Measurements from ENCODE around the gene CDK14.

Gene CDK14

DNA sequence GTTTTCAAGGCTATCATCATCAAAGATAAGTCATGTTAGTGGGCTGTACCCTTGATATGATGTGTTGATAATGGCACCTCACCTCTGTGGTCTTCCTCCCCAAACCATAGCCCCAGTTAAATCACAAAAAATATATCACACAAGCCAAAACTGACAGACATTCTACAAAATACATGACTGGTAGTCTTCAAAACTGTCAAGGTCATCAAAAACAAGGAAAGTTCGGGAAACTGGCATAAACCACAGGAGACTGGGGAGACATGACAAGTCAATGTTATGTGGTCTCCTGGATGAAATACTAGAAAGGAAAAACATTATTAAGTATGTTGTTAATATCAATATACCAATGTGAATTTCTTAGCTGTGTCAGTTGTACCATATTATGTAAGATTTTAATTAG lies 388.6 kb downstream of the CDK14 start:
- H3K4me1 ChIP-seq (ENCODE audit: control insufficient read depth in 1 of 2, insufficient read depth in 2 of 2, low read length in 2 of 2), result no peaks in the 10 kb centered on the region
- no peak overlapping the region for H3K4me3 ChIP-seq (ENCODE audit: low read depth, low read length)
- no peak overlapping the region for H3K18ac ChIP-seq (ENCODE audit: low read length)
- no peak overlapping the region for H2BK12ac ChIP-seq (ENCODE audit: low read length)
- H3K27ac ChIP-seq (ENCODE audit: low read depth, low read length), result no peak overlapping the region
- no peaks in the 10 kb centered on the region for H3K79me1 ChIP-seq (ENCODE audit: low read length)
- WGBS (ENCODE audit: extremely low coverage, insufficient coverage, insufficient read length), result no CpG with 5 or more reads among the region's 1 CpG
- no peak overlapping the region for H2BK120ac ChIP-seq (ENCODE audit: insufficient read depth, low read length, poor library complexity)
- peaks cover 1% of the 10 kb centered on the region for H3K9me3 ChIP-seq (ENCODE audit: insufficient read depth, low read depth, low read length)
- H3K36me3 ChIP-seq (ENCODE audit: control insufficient read depth in 1 of 2, insufficient read depth in 2 of 2, low read length in 2 of 2), result no peaks in the 10 kb centered on the region
- no peak overlapping the region for H3K14ac ChIP-seq (ENCODE audit: low read length)
- H3K9ac ChIP-seq (ENCODE audit: low read length), result no peak overlapping the region
- no peaks in the 10 kb centered on the region for H3K27me3 ChIP-seq (ENCODE audit: insufficient read depth, low read length)
- H4K8ac ChIP-seq (ENCODE audit: low read depth, low read length), result no peak overlapping the region
- no peak overlapping the region for H3K4ac ChIP-seq (ENCODE audit: low read depth, low read length)
- no peaks in the 10 kb centered on the region for H3K79me2 ChIP-seq (ENCODE audit: control insufficient read depth, insufficient read depth, low read length, poor library complexity)
- no peak for DNase-seq
- no peak overlapping the region for H4K12ac ChIP-seq (ENCODE audit: low read depth, low read length)
- H3K23ac ChIP-seq (ENCODE audit: low read length), result no peak overlapping the region
- no peak overlapping the region for H4K91ac ChIP-seq (ENCODE audit: low read depth, low read length)
- no peak overlapping the region for H2BK5ac ChIP-seq (ENCODE audit: low read depth, low read length, poor library complexity)
- H2AFZ ChIP-seq (ENCODE audit: insufficient read depth, low read length, poor library complexity), result no peak overlapping the region
- no peak overlapping the region for H2AK5ac ChIP-seq (ENCODE audit: low read length)
- H3K4me2 ChIP-seq (ENCODE audit: low read length), result no peak overlapping the region

DNA sequence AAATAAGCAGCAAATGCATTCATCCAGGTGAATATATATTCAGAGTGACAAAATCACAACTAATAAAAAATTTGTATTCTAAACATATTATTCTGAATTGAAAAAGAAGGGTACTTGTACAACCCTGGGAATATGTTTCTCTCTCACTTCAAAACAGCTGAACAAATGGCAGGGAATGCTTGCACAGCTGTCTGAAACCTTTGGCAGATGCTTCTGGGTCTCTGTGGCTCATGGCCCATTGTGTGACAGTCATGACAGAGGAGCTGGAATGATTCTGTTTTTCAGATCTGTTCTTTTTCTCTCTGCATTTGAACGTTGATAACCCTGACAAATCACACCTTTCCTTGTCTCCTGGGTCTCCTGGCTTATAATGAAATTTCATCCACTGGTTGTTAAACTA lies 392.4 kb downstream of the CDK14 start:
- H3K9me3 ChIP-seq (ENCODE audit: insufficient read depth, low read depth, low read length), result no peaks in the 10 kb centered on the region
- no CpG with 5 or more reads among the region's 1 CpG for WGBS (ENCODE audit: extremely low coverage, insufficient coverage, insufficient read length)
- DNase-seq, result no peak
- no peak overlapping the region for H3K4me3 ChIP-seq (ENCODE audit: low read depth, low read length)
- no peak overlapping the region for H2AFZ ChIP-seq (ENCODE audit: insufficient read depth, low read length, poor library complexity)
- H3K27me3 ChIP-seq (ENCODE audit: insufficient read depth, low read length), result no peaks in the 10 kb centered on the region
- H3K23ac ChIP-seq (ENCODE audit: low read length), result no peak overlapping the region
- no peak overlapping the region for H3K27ac ChIP-seq (ENCODE audit: low read depth, low read length)
- no peak overlapping the region for H3K4me2 ChIP-seq (ENCODE audit: low read length)
- no peak overlapping the region for H3K4ac ChIP-seq (ENCODE audit: low read depth, low read length)
- no peak overlapping the region for H2BK5ac ChIP-seq (ENCODE audit: low read depth, low read length, poor library complexity)
- H3K9ac ChIP-seq (ENCODE audit: low read length), result no peak overlapping the region
- no peak overlapping the region for H4K12ac ChIP-seq (ENCODE audit: low read depth, low read length)
- H3K14ac ChIP-seq (ENCODE audit: low read length), result no peak overlapping the region
- no peaks in the 10 kb centered on the region for H3K4me1 ChIP-seq (ENCODE audit: control insufficient read depth in 1 of 2, insufficient read depth in 2 of 2, low read length in 2 of 2)
- no peak overlapping the region for H2BK120ac ChIP-seq (ENCODE audit: insufficient read depth, low read length, poor library complexity)
- H2BK12ac ChIP-seq (ENCODE audit: low read length), result no peak overlapping the region
- H4K91ac ChIP-seq (ENCODE audit: low read depth, low read length), result no peak overlapping the region
- H4K8ac ChIP-seq (ENCODE audit: low read depth, low read length), result no peak overlapping the region
- H3K79me2 ChIP-seq (ENCODE audit: control insufficient read depth, insufficient read depth, low read length, poor library complexity), result no peaks in the 10 kb centered on the region
- H3K36me3 ChIP-seq (ENCODE audit: control insufficient read depth in 1 of 2, insufficient read depth in 2 of 2, low read length in 2 of 2), result no peaks in the 10 kb centered on the region
- no peak overlapping the region for H2AK5ac ChIP-seq (ENCODE audit: low read length)
- no peak overlapping the region for H3K18ac ChIP-seq (ENCODE audit: low read length)
- H3K79me1 ChIP-seq (ENCODE audit: low read length), result no peaks in the 10 kb centered on the region

DNA sequence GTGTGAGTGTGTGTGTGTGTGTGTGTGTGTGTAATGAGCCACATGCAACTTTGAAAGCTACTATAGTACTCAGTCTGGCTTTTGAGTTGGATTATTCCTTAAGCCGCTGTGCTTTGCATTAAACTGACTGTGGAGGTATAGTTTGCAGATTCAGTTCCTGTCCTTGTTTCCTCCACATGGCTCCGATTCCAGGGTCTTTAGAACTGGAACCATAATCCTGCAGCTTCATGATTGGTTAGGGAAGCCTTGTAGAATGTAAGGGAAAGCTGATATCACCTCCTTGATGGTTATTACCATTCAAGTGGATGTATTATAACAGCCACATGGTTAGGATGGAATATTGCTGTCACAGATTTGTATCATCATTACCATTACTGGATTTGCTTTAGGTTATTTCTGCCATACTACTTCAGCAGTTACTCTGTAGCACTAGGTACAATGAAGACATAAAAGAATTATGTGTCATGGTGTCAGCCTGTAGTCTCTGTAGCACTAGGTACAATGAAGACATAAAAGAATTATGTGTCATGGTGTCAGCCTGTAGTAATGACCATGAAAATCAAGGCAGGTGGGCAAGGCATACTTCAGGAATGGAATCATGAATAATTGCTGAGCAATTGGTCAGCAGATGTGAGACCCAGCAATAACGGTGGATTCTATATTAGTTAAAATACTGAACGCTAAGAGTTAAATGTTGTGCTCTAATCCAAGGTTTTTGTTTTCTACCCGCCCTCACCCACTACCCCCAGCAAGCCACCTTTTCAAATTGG lies 393.1 kb downstream of the CDK14 start:
- H3K4me3 ChIP-seq (ENCODE audit: low read depth, low read length), result no peak overlapping the region
- no peak overlapping the region for H4K12ac ChIP-seq (ENCODE audit: low read depth, low read length)
- H2BK12ac ChIP-seq (ENCODE audit: low read length), result no peak overlapping the region
- no peak overlapping the region for H2AFZ ChIP-seq (ENCODE audit: insufficient read depth, low read length, poor library complexity)
- no CpG with 5 or more reads among the region's 5 CpGs for WGBS (ENCODE audit: extremely low coverage, insufficient coverage, insufficient read length)
- DNase-seq, result no peak
- no peak overlapping the region for H4K91ac ChIP-seq (ENCODE audit: low read depth, low read length)
- no peaks in the 10 kb centered on the region for H3K36me3 ChIP-seq (ENCODE audit: control insufficient read depth in 1 of 2, insufficient read depth in 2 of 2, low read length in 2 of 2)
- H3K4me1 ChIP-seq (ENCODE audit: control insufficient read depth in 1 of 2, insufficient read depth in 2 of 2, low read length in 2 of 2), result no peaks in the 10 kb centered on the region
- no peaks in the 10 kb centered on the region for H3K79me1 ChIP-seq (ENCODE audit: low read length)
- no peaks in the 10 kb centered on the region for H3K27me3 ChIP-seq (ENCODE audit: insufficient read depth, low read length)
- no peak overlapping the region for H2AK5ac ChIP-seq (ENCODE audit: low read length)
- no peak overlapping the region for H3K23ac ChIP-seq (ENCODE audit: low read length)
- no peaks in the 10 kb centered on the region for H3K9me3 ChIP-seq (ENCODE audit: insufficient read depth, low read depth, low read length)
- no peak overlapping the region for H3K4ac ChIP-seq (ENCODE audit: low read depth, low read length)
- no peak overlapping the region for H3K27ac ChIP-seq (ENCODE audit: low read depth, low read length)
- H3K4me2 ChIP-seq (ENCODE audit: low read length), result no peak overlapping the region
- H3K79me2 ChIP-seq (ENCODE audit: control insufficient read depth, insufficient read depth, low read length, poor library complexity), result no peaks in the 10 kb centered on the region
- no peak overlapping the region for H3K14ac ChIP-seq (ENCODE audit: low read length)
- no peak overlapping the region for H3K9ac ChIP-seq (ENCODE audit: low read length)
- H2BK120ac ChIP-seq (ENCODE audit: insufficient read depth, low read length, poor library complexity), result no peak overlapping the region
- no peak overlapping the region for H2BK5ac ChIP-seq (ENCODE audit: low read depth, low read length, poor library complexity)
- H3K18ac ChIP-seq (ENCODE audit: low read length), result no peak overlapping the region
- H4K8ac ChIP-seq (ENCODE audit: low read depth, low read length), result no peak overlapping the region

DNA sequence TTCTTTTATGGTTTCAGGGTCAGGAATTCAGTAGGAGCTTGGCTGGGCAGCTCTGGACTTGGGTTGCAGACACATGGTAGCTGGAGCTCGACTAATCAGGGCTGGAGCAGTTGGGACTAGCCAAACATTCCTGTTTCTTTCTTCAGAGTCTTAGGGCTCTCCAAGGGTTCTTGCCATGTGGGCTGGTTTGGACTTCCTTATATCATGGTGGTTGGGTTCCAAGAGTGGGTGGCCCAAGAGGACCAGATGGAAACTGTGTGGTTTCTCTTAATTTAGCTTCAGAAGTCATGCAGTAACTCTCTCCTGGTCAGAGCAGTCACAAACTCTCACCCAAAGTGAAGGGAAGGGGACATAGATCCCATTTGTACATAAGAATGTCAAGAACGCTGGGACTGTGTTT lies 398.0 kb downstream of the CDK14 start:
- no peak for DNase-seq

More for the DNA sequence above, 398.0 kb downstream of the CDK14 start:
- Histone ChIP-seq H3K4me1 (ENCODE audit: control insufficient read depth in 1 of 2, insufficient read depth in 2 of 2, low read length in 2 of 2) (no peaks in the 10 kb centered on the region), H3K4me3 (ENCODE audit: low read depth, low read length) (no peak overlapping the region), H3K23ac (ENCODE audit: low read length) (no peak overlapping the region), H2AK5ac (ENCODE audit: low read length) (no peak overlapping the region), H3K9me3 (ENCODE audit: insufficient read depth, low read depth, low read length) (no peaks in the 10 kb centered on the region), H3K4ac (ENCODE audit: low read depth, low read length) (no peak overlapping the region), H2BK12ac (ENCODE audit: low read length) (no peak overlapping the region), H3K9ac (ENCODE audit: low read length) (no peak overlapping the region), H3K14ac (ENCODE audit: low read length) (no peak overlapping the region), H3K27ac (ENCODE audit: low read depth, low read length) (no peak overlapping the region), H4K91ac (ENCODE audit: low read depth, low read length) (no peak overlapping the region), H3K36me3 (ENCODE audit: control insufficient read depth in 1 of 2, insufficient read depth in 2 of 2, low read length in 2 of 2) (no peaks in the 10 kb centered on the region), H2AFZ (ENCODE audit: insufficient read depth, low read length, poor library complexity) (no peak overlapping the region), H2BK120ac (ENCODE audit: insufficient read depth, low read length, poor library complexity) (no peak overlapping the region), H4K8ac (ENCODE audit: low read depth, low read length) (no peak overlapping the region), H2BK5ac (ENCODE audit: low read depth, low read length, poor library complexity) (no peak overlapping the region), H3K79me2 (ENCODE audit: control insufficient read depth, insufficient read depth, low read length, poor library complexity) (no peaks in the 10 kb centered on the region), H3K27me3 (ENCODE audit: insufficient read depth, low read length) (no peaks in the 10 kb centered on the region), H3K4me2 (ENCODE audit: low read length) (no peak overlapping the region), H4K12ac (ENCODE audit: low read depth, low read length) (no peak overlapping the region), H3K79me1 (ENCODE audit: low read length) (no peaks in the 10 kb centered on the region), H3K18ac (ENCODE audit: low read length) (no peak overlapping the region)
- no CpG with 5 or more reads among the region's 2 CpGs for WGBS (ENCODE audit: extremely low coverage, insufficient coverage, insufficient read length)
